ENCODE measurements around the gene UQCC2. TPM values are rescaled to one million over a fixed set of nuclear protein-coding genes. Genes with fewer than 3 reads are reported as not detected.

Gene UQCC2
- total and polyA plus RNA-seq, 2 donors (not counting 1 experiment from before 2014, with no cell fraction given): 13.2 to 16.6 TPM

- WGBS (ENCODE audit: insufficient coverage): 100% methylated on average over 11 of the region's 11 CpGs
- H2AFZ ChIP-seq (ENCODE audit: insufficient read depth, low read depth, low read length, poor library complexity, severe bottlenecking): no peak overlapping the region
- Mint-ChIP-seq H3K4me3 (no peak overlapping the region), H3K4me1 (peaks cover 13% of the 10 kb centered on the region), H3K27me3 (no peaks in the 10 kb centered on the region), H3K9me3 (ENCODE audit: insufficient read depth) (no peaks in the 10 kb centered on the region), H3K27ac (no peak overlapping the region)
- intact Hi-C loops (cut with micrococcal nuclease): no loop called here
- POLR2A ChIA-PET: no interaction called here
- no peaks in the 10 kb centered on the region for H3K27me3 ChIP-seq (replicated peaks in 1 of 4; ENCODE audit: control extremely low read depth in 1 of 4, control insufficient read depth in 3 of 4, insufficient read depth in 4 of 4, low read length in 3 of 4)
- peaks cover 0 to 16% of the 10 kb centered on the region in 2 donors for H3K4me1 ChIP-seq (ENCODE audit: control insufficient read depth in 2 of 2, insufficient read depth in 2 of 2, low read length in 2 of 2)
- H3K9me3 ChIP-seq (ENCODE audit: control extremely low read depth in 1 of 3, control insufficient read depth in 2 of 3, insufficient read depth in 1 of 3, low read length in 2 of 3): peaks cover 0 to 3% (median 0%) of the 10 kb centered on the region in 3 donors
- no peak for DNase-seq
- CTCF ChIA-PET: interaction anchor here (1.7 to 2.6 kb wide), 2 partner anchors 33 to 78 kb away, joined by 6 to 18 read pairs; no protein-coding TSS in a partner anchor
- H3K27ac ChIP-seq (ENCODE audit: low read length in 2 of 2): no peak overlapping the region
- H3K79me2 ChIP-seq (ENCODE audit: control insufficient read depth, insufficient read depth, low read length): no peaks in the 10 kb centered on the region
- no peak overlapping the region for H3K9ac ChIP-seq (ENCODE audit: low read length)
- TF ChIP-seq CTCF (IDR thresholded peaks at IDR 0.05) (no peak), EZH2 (IDR thresholded peaks at IDR 0.05; ENCODE audit: borderline replicate concordance, insufficient read depth, low read depth, low read length, poor library complexity, severe bottlenecking) (no peak)
- H3K4me2 ChIP-seq (replicated peaks; ENCODE audit: low read depth, low read length, poor library complexity, severe bottlenecking): no peak overlapping the region
- ATAC-seq (ENCODE audit: low read depth): no peak
- H3K36me3 ChIP-seq (replicated peaks in 1 of 2; ENCODE audit: control extremely low read depth in 1 of 2, control insufficient read depth in 1 of 2, extremely low read depth in 1 of 2, insufficient read depth in 2 of 2, low read length in 1 of 2): peaks cover 0 to 74% of the 10 kb centered on the region in 2 experiments
- H3K4me3 ChIP-seq (ENCODE audit: control extremely low read depth in 1 of 5, extremely low read depth in 1 of 5, insufficient read depth in 1 of 5, low read depth in 2 of 5, low read length in 4 of 5): no peak overlapping the region
- no peaks in the 10 kb centered on the region for H4K20me1 ChIP-seq (ENCODE audit: control insufficient read depth, insufficient read depth, low read length, poor library complexity, severe bottlenecking)
Measured at GRCh38 chr6:33667776-33668175, 43.7 kb downstream of the UQCC2 start.

GRCh38 chr6:33667072-33667471, 44.4 kb downstream of the UQCC2 start:
- no peak for ATAC-seq (ENCODE audit: low read depth)
- no peak overlapping the region for H3K4me3 ChIP-seq (ENCODE audit: control extremely low read depth in 1 of 5, extremely low read depth in 1 of 5, insufficient read depth in 1 of 5, low read depth in 2 of 5, low read length in 4 of 5)
- no peaks in the 10 kb centered on the region for H3K9me3 Mint-ChIP-seq (ENCODE audit: insufficient read depth)
- no peak overlapping the region for H3K27ac ChIP-seq (ENCODE audit: low read length in 2 of 2)
- H3K9ac ChIP-seq (ENCODE audit: low read length): no peak overlapping the region
- no peaks in the 10 kb centered on the region for H3K27me3 ChIP-seq (replicated peaks in 1 of 4; ENCODE audit: control extremely low read depth in 1 of 4, control insufficient read depth in 3 of 4, insufficient read depth in 4 of 4, low read length in 3 of 4)
- 98% methylated on average over 14 of the region's 16 CpGs for WGBS (ENCODE audit: insufficient coverage)
- no peak for DNase-seq
- no peak overlapping the region for H3K4me3 Mint-ChIP-seq
- intact Hi-C loops (cut with micrococcal nuclease): no loop called here
- H3K27me3 Mint-ChIP-seq: no peaks in the 10 kb centered on the region
- no peak overlapping the region for H3K27ac Mint-ChIP-seq
- H4K20me1 ChIP-seq (ENCODE audit: control insufficient read depth, insufficient read depth, low read length, poor library complexity, severe bottlenecking): no peaks in the 10 kb centered on the region
- CTCF ChIA-PET: interaction anchor here (1.7 to 2.6 kb wide), 2 partner anchors 33 to 77 kb away, joined by 6 to 18 read pairs; no protein-coding TSS in a partner anchor
- no peak for TF ChIP-seq CTCF (IDR thresholded peaks at IDR 0.05)
- no peak for TF ChIP-seq EZH2 (IDR thresholded peaks at IDR 0.05; ENCODE audit: borderline replicate concordance, insufficient read depth, low read depth, low read length, poor library complexity, severe bottlenecking)
- no peak overlapping the region for H2AFZ ChIP-seq (ENCODE audit: insufficient read depth, low read depth, low read length, poor library complexity, severe bottlenecking)
- peaks cover 0 to 74% of the 10 kb centered on the region in 2 experiments for H3K36me3 ChIP-seq (replicated peaks in 1 of 2; ENCODE audit: control extremely low read depth in 1 of 2, control insufficient read depth in 1 of 2, extremely low read depth in 1 of 2, insufficient read depth in 2 of 2, low read length in 1 of 2)
- H3K4me2 ChIP-seq (replicated peaks; ENCODE audit: low read depth, low read length, poor library complexity, severe bottlenecking): no peak overlapping the region
- H3K4me1 ChIP-seq (ENCODE audit: control insufficient read depth in 2 of 2, insufficient read depth in 2 of 2, low read length in 2 of 2): peaks cover 0 to 16% of the 10 kb centered on the region in 2 donors
- peaks cover 13% of the 10 kb centered on the region for H3K4me1 Mint-ChIP-seq
- POLR2A ChIA-PET: no interaction called here
- no peaks in the 10 kb centered on the region for H3K79me2 ChIP-seq (ENCODE audit: control insufficient read depth, insufficient read depth, low read length)
- H3K9me3 ChIP-seq (ENCODE audit: control extremely low read depth in 1 of 3, control insufficient read depth in 2 of 3, insufficient read depth in 1 of 3, low read length in 2 of 3): peaks cover 0 to 3% (median 0%) of the 10 kb centered on the region in 3 donors

Measured in B cell (primary cell).